HG02798 (cell line): ENCODE results near the gene MMP17.

Experiments used
- ATAC-seq: cut with Tn5 transposase; IDR thresholded peaks from one replicate; pipeline ENCODE4 v1.9.1; 2021; ENCODE audit warnings: mild to moderate bottlenecking; ENCODE audit not compliant: unreplicated experiment, poor library complexity

Gene MMP17

DNA sequence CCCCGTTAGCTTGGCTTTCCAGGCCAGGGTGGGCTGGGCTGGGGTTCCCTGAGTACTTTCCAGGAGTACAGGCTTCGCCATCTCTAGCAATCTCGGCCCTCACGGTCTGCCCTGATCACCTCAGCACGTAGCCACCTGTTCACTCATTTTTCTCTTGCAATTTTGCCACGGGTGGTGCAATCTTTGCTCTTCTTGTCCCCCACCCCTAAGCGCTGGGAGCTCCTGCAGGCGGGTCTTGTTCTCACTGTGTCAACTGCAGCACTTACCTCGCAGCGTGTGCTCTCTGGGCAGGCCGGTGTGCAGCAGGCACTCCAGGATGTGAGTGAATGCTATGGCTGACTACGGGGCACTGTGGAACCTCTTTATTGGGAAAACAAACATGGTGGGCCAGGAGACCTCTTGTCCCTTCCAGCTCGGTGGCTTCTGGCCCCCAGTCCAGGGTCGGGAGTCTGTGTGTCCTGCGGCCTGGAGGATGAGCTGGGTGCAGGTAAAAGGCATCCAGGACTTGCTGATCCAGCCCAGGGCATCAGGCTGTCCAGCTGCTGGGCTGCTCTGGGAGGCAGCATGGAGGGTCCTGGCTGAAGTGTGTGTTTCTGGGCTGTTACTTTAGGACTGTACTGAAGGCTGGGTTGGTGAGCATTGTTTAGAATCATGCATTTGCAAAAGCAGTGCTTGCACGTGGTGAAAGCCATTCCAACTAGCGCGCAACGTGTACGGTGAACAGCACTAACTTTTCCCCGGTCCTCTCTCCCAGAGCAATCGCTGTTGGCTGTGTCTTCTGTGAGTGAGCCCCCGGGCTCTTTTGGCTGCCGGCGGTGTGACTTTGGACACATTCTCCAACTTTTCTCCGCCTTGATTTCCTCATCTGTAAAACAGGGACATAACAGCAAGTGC, 64.8 kb downstream of the MMP17 start:
- no peak for ATAC-seq

DNA sequence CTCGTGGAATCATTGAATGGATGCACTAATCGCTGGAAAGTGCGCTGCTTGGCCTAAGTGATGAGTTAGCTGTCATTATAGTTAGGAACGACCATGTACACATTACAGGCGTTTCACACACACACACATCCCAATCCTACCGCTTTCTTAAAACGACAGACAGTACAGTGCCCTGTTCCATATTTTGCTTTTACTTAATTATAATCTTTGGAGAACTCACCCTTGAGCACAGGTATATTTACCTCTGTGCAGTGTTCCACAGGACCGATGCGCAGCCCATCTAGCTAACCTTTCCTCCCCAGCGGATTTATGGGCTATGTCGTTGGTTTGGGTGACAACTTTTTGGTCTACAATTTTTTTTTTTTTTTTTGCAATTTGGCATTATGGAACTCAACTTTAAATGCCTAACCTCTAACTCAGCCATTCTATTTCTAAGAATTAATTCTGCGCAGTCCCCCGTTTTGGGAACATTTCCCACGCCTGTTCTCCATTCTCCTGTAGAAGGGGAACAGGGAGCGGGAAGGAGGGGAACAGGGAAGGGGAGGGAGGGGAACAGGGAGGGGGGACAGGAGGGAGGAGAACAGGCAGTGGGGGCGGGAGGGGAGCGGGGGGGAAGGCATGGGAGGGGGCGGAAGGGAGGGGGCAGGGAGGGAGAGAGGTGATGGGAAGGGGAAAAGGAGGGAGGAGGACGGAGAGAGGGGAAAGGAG, 65.6 kb downstream of the MMP17 start:
- no peak for ATAC-seq

DNA sequence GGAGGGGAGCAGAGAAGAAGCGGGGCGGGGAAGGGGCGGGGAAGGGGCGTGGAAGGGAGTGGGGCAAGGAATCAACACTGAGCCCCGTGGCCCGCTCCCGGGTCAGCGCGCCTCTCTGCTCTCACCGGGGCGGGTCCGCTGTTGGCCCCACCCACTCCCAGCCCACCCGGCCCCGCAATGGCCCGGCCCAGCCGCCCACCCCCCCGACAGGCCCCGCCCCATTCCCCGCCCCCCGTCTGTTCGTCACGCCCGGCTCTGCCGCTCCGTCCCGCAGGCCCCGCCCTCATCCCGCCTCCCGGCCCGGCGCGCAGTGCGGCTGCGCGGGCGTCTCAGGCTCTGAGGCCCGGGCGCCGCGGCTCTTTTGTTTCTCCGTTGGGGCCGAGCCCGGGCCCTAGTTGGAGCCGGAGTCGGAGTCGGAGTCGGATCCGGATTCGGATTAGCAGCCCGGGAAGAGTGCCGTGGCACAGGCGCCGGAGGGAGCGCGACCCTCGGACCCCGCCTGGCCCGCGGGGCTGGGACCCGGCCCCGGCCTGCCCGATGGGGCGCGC, 66.2 kb downstream of the MMP17 start, which contains the start of gene ULK1:
TSS of gene ULK1 (plus strand) at position 310 of the 548 bp plus-strand sequence. CDS start 380 bp downstream, outside the sequence.
- peak; percentile 86 for ATAC-seq

DNA sequence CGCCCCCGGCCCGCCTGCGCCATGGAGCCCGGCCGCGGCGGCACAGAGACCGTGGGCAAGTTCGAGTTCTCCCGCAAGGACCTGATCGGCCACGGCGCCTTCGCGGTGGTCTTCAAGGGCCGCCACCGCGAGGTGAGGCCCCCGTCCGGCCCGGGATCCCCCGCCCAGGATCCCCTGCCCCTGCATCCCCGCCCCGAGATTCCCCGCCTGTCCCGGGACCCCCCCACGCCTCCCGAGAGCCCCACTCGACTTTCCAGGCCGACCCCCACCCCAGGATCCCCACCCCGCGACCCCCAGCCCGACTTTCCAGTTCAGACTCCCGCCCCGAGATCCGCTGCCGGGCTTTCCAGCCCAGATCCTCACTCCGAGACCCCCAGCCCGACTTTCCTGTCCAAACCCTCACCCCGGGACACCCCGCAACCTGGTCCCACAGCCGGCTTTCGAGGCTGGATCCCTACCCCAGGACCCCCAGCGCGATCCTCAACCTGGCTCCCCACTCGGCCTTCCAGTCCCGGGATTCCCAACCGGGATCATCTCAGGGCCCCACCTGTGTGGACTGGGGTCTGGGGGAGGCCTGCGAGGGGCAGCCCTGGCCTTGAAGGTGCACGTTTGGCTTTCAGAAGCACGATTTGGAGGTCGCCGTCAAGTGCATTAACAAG, 66.9 kb downstream of the MMP17 start:
- no peak for ATAC-seq

DNA sequence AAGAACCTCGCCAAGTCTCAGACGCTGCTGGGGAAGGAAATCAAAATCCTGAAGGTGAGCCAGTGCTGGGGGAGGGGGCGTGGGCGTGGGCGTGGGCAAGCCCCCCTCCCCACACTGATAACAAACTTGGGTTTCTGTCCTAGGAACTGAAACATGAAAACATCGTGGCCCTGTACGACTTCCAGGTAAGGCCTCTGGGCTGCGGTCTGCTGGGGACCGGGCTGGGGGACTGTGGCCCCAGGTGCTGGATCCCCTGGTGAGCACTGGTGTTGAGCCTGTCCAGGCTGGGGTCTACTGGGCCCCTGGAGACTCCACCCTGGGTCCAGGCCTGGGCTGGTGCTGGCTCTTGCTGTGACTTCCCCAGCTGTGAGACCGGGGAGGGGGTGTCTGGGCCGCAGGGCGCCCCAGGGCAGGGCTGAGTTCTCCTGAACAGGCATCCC, 67.5 kb downstream of the MMP17 start:
- ATAC-seq: peak; percentile 1

DNA sequence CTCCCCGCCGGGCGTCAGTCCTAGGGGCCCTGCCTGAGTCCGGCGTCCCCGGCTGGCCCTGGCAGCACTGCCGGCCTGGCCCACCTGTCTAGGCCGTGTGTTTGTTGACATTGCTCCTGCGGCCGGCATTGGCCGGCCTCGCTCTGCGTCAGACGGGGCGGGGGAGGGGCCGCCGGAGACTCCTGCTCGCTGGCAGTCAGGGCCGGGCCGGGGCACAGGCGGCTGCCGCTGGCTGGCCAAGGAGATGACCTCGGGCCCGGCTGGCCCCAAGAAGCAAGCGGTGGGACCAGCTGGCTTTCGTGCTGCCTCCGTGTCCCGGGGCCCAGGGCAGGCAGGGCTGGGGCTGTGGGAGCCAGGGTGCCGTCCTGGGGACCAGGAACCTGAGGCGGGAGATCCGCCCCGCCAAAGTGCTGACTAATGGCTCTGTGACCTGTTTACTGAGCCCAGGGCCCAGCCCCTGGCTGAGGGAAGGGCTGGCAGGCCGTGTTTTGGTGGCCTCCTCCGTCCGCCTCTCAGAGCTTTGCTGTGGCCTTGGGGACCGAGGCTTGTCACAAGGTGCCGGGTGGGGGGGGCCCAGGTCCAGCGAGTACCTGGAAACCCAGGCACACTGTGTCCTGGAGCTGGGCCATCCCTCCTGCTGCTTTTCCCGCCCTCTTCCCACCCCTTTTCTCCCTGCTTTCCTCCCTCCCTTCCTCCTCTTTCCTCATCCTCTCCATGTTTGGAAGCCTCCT, 68.1 kb downstream of the MMP17 start:
- peak; percentile 63 for ATAC-seq

DNA sequence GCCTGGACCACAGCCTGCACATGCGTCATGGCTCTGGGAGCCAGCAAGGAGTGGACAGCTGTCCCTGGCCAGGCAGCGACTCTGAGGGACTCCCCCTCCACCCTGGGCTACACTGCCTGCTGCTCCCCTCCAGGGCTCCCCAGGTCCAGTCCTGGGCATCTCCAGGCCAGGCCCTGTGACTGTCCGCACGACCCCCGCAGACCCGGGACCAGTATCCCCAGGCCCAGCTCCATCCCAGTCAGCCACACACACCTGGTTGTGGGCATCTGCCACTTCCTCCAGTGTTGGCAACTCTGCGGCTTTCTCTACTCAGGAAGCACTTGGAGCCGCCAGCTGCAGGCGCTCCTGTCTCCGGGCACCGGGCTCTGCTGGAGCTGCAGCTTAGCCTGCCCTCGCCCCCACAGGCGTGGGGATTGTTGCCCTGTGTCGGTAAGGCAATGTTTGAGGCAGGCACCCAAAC, 68.6 kb downstream of the MMP17 start:
- no peak for ATAC-seq

DNA sequence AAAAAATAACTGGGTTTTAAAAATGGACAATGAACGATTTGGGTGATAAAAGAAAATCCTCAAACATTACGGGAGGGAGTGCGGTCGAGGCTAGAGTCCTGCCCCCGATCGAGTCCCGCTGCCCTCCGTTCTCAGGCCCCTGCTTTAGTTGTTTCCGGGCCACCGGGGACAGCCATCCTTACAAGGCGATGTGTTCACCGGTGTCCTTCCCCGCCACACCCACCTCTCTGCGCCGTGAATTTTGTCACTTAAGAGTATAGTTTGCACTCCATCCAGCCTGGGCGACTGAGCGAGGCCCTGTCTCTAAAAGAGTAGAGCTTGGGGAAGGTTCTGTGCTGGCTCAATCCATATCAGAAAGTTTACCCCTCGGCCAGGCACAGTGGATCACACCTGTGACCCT, 69.1 kb downstream of the MMP17 start:
- no peak for ATAC-seq

DNA sequence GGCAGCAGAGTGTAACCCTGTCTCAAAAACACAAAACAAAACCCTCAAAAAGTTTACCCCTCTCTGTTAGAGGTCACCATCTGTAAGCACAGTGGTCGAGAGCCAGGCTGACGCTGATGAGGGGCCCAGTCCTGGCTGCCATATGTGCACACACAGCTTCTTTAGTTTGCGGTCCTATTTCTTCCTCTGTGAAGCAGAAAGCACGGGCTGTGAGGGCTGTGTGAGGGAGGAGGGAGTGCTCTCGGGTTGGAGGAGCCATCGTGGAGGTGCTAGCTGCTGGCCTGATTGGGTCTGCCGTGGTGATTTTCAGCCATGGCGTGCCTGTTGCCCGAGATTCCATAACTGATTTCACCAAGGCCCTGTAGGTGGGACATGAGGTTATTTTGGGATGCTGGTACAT, 69.7 kb downstream of the MMP17 start:
- ATAC-seq: no peak

DNA sequence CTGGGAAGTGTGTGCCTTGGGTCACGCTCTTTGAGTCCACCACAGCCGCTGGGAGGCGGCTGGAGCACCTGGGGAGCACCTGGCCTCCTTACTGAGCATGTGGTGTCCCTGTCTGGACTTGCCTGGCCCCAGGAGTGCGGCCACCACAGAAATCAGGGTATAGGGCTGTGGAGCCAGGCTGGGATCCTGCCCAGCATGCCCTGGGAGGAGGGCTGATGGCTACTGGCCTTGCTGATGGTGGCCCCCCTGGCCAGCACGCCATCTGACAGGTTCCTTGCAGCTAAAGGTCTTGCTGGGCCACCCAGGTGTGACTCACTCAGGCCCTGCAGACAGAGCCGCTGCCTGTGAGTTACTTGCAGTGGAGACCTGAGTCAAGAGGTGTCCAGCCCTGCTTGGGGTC, 72.2 kb downstream of the MMP17 start:
- ATAC-seq: no peak
